Parathyroid adenoma (tissue), 2 donors: ENCODE data around the gene PIP5K1C.

Experiments
- H2AFZ ChIP-seq: fragments of 300-600 bp; sonication (generic); one replicate; pipeline ENCODE4 v1.7.0; 2017; ENCODE audit warnings: antibody characterized with exemption, mild to moderate bottlenecking
- H3K27ac ChIP-seq: fragments of 300-600 bp; sonication (generic); one replicate; pipeline ENCODE4 v1.7.0; 2017
- H3K27me3 ChIP-seq: fragments of 300-600 bp; sonication (generic); one replicate; pipeline ENCODE4 v1.7.0; 2017; ENCODE audit warnings: low read length; ENCODE audit not compliant: control insufficient read depth, insufficient read depth
- H3K36me3 ChIP-seq: fragments of 300-600 bp; sonication (generic); one replicate; pipeline ENCODE4 v1.7.0; 2017; ENCODE audit warnings: low read length; ENCODE audit not compliant: control insufficient read depth, insufficient read depth
- H3K4me1 ChIP-seq: fragments of 300-600 bp; sonication (generic); one replicate; pipeline ENCODE4 v1.7.0; 2017; ENCODE audit warnings: control low read depth
- H3K4me2 ChIP-seq: fragments of 300-600 bp; sonication (generic); one replicate; pipeline ENCODE4 v1.7.0; 2017; ENCODE audit warnings: low read length
- H3K4me3 ChIP-seq: fragments of 300-600 bp; sonication (generic); one replicate; pipeline ENCODE4 v1.7.0; 2017; ENCODE audit warnings: low read depth, low read length
- H3K79me2 ChIP-seq: fragments of 300-600 bp; sonication (generic); one replicate; pipeline ENCODE4 v1.7.0; 2017; ENCODE audit warnings: control low read depth
- H3K9ac ChIP-seq: fragments of 300-600 bp; sonication (generic); one replicate; pipeline ENCODE4 v1.7.0; 2017; ENCODE audit warnings: mild to moderate bottlenecking
- H3K9me3 ChIP-seq: fragments of 300-600 bp; sonication (generic); one replicate; pipeline ENCODE4 v1.7.0; 2017; ENCODE audit warnings: low read length; ENCODE audit not compliant: control insufficient read depth
- CTCF ChIP-seq: fragments of 300-600 bp; sonication (generic); IDR thresholded peaks from one replicate; pipeline ENCODE4 v1.7.0; 2017; ENCODE audit warnings: antibody characterized with exemption, mild to moderate bottlenecking
- donor health status: primary hyperparathyroidism.

PIP5K1C gene

DNA sequence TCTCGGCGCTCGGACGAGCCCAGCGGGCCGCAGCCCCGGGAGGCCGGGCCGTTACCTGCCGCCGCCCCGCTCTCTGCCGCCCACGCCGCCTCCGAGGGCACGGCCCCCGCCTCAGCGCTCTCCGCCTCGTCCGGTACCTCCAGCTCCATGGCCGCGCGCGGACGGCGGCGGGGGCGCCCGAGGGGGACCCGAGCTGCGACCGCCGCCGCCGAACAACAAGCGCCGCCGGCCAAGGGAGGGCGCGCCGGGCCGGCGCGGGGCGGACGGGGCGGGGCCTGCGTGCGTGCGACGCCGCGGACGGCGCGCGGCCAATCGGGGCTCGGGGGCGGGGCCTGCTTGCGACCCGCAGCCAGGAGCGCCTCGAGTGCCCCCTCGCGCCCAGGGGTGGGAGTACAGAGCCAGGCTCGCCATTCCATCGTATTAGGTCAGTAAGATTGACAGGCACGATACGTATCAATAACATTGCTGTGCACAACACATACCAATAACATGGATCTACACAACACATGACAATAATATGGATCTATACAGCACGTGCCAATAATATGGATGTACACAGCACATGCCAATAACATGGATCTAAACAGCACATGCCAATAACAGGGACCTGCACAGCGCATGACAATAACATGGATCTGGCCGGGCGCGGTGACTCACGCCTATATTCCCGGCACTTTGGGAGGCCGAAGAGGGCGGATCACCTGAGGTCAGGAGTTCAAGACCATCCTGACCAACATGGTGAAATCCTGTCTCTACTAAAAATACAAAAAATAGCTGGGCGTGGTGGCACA lies at the start of gene PIP5K1C:
TSS of gene PIP5K1C (minus strand) at position 227 of the 791 bp plus-strand sequence. CDS start at position 149, 78 bp downstream.
- no peaks in the 10 kb centered on the region for H3K36me3 ChIP-seq
- peak within 1 kb of the TSS; percentile 75 for H2AFZ ChIP-seq
- TF ChIP-seq CTCF: peak; percentile 75
- H3K4me3 ChIP-seq: peak within 1 kb of the TSS; percentile 68
- peaks cover 5% of the 10 kb centered on the region for H3K4me1 ChIP-seq
- peak within 1 kb of the TSS; percentile 53 for H3K9ac ChIP-seq
- H3K4me2 ChIP-seq: peak within 1 kb of the TSS; percentile 96
- H3K9me3 ChIP-seq: no peaks in the 10 kb centered on the region
- peak within 1 kb of the TSS; percentile 68 for H3K27ac ChIP-seq
- no peaks in the 10 kb centered on the region for H3K27me3 ChIP-seq
- peaks cover 33% of the 10 kb centered on the region for H3K79me2 ChIP-seq

DNA sequence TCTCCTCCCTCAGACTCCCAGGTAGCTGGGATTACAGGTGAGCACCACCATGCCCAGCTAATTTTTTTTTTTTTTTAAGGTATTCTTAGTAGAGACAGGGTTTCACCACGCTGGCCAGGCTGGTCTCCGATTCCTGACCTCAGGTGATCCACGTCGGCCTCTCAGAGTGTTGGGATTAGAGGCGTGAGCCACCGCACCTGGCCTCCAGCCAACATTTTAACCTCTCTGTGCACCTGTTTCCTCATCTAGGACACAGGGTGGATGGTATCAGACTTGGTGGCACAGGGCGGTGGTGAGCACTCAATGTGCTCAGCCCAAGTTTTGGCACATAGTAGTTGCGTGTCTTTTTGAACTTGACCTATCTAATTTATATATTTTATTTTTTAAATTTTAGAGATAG lies 48.7 kb upstream of the PIP5K1C start:
- Histone ChIP-seq H3K9ac (no peak overlapping the region), H2AFZ (no peak overlapping the region), H3K36me3 (no peaks in the 10 kb centered on the region), H3K4me2 (no peak overlapping the region), H3K27ac (no peak overlapping the region), H3K4me3 (no peak overlapping the region), H3K79me2 (no peaks in the 10 kb centered on the region), H3K27me3 (no peaks in the 10 kb centered on the region), H3K4me1 (no peaks in the 10 kb centered on the region), H3K9me3 (no peaks in the 10 kb centered on the region)
- no peak for TF ChIP-seq CTCF

GRCh38 chr19:3746371-3747056 lies 46.2 kb upstream of the PIP5K1C start:
- H3K27me3 ChIP-seq: no peaks in the 10 kb centered on the region
- H3K9ac ChIP-seq: no peak overlapping the region
- TF ChIP-seq CTCF: no peak
- H2AFZ ChIP-seq: no peak overlapping the region
- H3K9me3 ChIP-seq: no peaks in the 10 kb centered on the region
- no peaks in the 10 kb centered on the region for H3K36me3 ChIP-seq
- no peak overlapping the region for H3K4me2 ChIP-seq
- no peaks in the 10 kb centered on the region for H3K4me1 ChIP-seq
- no peak overlapping the region for H3K4me3 ChIP-seq
- H3K27ac ChIP-seq: no peak overlapping the region
- H3K79me2 ChIP-seq: no peaks in the 10 kb centered on the region

GRCh38 chr19:3745363-3746045 lies 45.2 kb upstream of the PIP5K1C start:
- no peaks in the 10 kb centered on the region for H3K4me1 ChIP-seq
- no peaks in the 10 kb centered on the region for H3K27me3 ChIP-seq
- no peak overlapping the region for H3K4me3 ChIP-seq
- no peak overlapping the region for H3K9ac ChIP-seq
- no peak overlapping the region for H3K4me2 ChIP-seq
- H3K9me3 ChIP-seq: no peaks in the 10 kb centered on the region
- H3K79me2 ChIP-seq: no peaks in the 10 kb centered on the region
- no peak overlapping the region for H2AFZ ChIP-seq
- no peak overlapping the region for H3K27ac ChIP-seq
- no peak for TF ChIP-seq CTCF
- no peaks in the 10 kb centered on the region for H3K36me3 ChIP-seq
